Lung (tissue), 12 donors: ENCODE results near the gene DTYMK. TPM values are rescaled to one million over a fixed set of nuclear protein-coding genes. Genes with fewer than 3 reads are reported as not detected.

Experiments used
- ATAC-seq: fragments of 200-7000 bp; cut with Tn5 transposase; one replicate; pipeline ENCODE4 v1.9.1; 2020; ENCODE audit warnings: moderate number of reproducible peaks; ENCODE audit not compliant: insufficient read depth, low FRiP score
- DNase-seq, 3 donors: peaks; one replicate each; pipeline ENCODE4 v3.0.0-alpha.2; 2013 to 2017
- H3K27ac ChIP-seq, 2 donors: one replicate each; pipeline ENCODE4 v1.5.1; 2013; ENCODE audit warnings: mild to moderate bottlenecking in 2 of 2, moderate library complexity in 2 of 2, control low read depth in 1 of 2, inconsistent platforms in 1 of 2, low read depth in 1 of 2, low read length in 1 of 2
- H3K27me3 ChIP-seq, 3 donors: one replicate each; pipeline ENCODE4 v1.5.1; 2013; ENCODE audit warnings: low read length in 2 of 3; ENCODE audit not compliant: control insufficient read depth in 3 of 3, insufficient read depth in 3 of 3
- H3K36me3 ChIP-seq, 4 donors: one replicate each; pipeline ENCODE4 v1.5.1; 2013; ENCODE audit warnings: low read length in 4 of 4, mild to moderate bottlenecking in 1 of 4, moderate library complexity in 1 of 4; ENCODE audit not compliant: control insufficient read depth in 4 of 4, insufficient read depth in 4 of 4
- H3K4me1 ChIP-seq, 5 donors: one replicate each; pipeline ENCODE4 v1.5.1; 2013; ENCODE audit warnings: low read length in 5 of 5, mild to moderate bottlenecking in 2 of 5, moderate library complexity in 1 of 5; ENCODE audit not compliant: control insufficient read depth in 5 of 5, insufficient read depth in 5 of 5
- H3K4me3 ChIP-seq: one replicate; pipeline ENCODE4 v1.5.1; 2013; ENCODE audit warnings: mild to moderate bottlenecking, control low read depth, moderate library complexity
- H3K9ac ChIP-seq, 2 donors: one replicate each; pipeline ENCODE4 v1.5.1; 2013; ENCODE audit warnings: low read length in 2 of 2, control low read depth in 1 of 2; ENCODE audit not compliant: insufficient read depth in 1 of 2
- H3K9me3 ChIP-seq, 4 donors: one replicate each; pipeline ENCODE4 v1.5.1; 2013; ENCODE audit warnings: low read length in 3 of 4, mild to moderate bottlenecking in 1 of 4, moderate library complexity in 1 of 4; ENCODE audit not compliant: control insufficient read depth in 4 of 4, insufficient read depth in 3 of 4
- CTCF ChIP-seq: IDR thresholded peaks from 2 replicates; pipeline ENCODE4 v1.5.1; 2012; ENCODE audit warnings: mild to moderate bottlenecking; ENCODE audit errors: control extremely low read depth, extremely low read depth
- WGBS, 2 donors: extraction: QIAGEN DNeasy Blood & Tissue Kit; methylation state at CpG; one replicate each; pipeline ENCODE4 v1.1.7; 2013; 5-methylcytosine and 5-hydroxymethylcytosine counted together
- polyA plus RNA-seq, 2 donors: library from polyadenylated mRNA; stranded (reverse); fragments of 200-250 nt; gene quantifications; one replicate each; pipeline ENCODE4 v1.2.1, GENCODE V29; 2013
- total RNA-seq, 2 donors: library from RNA; depleted of rRNA in 1 of 2; stranded (reverse); fragments of >200 nt in 1 of 2; gene quantifications; one replicate each; pipeline ENCODE4 v1.2.1, GENCODE V29; 2014 to 2021
- donor health status: control.
- donor health status: control.
- donor health status: Bipolar disorder and iron deficiency.
- donor health status: healthy.
- donor health status: DM: yes; HTN: yes; CAD: no.

The DTYMK gene
- total and polyA plus RNA-seq, 4 donors, result 15.6 to 24.3 (median 19.7) TPM

GRCh38 chr2:241629762-241630435 is 56.7 kb downstream of the DTYMK start:
- H3K36me3 ChIP-seq, result peaks cover 0 to 30% (median 22%) of the 10 kb centered on the region in 4 donors
- WGBS, 2 donors, result 71 to 83% methylated on average over 11 of the region's 11 CpGs
- DNase-seq, result peak in 2 of 3 donors; percentile 63 to 72

GRCh38 chr2:241627675-241628074 is 58.9 kb downstream of the DTYMK start:
- no peaks in the 10 kb centered on the region for H3K27me3 ChIP-seq
- no peak overlapping the region for H3K9ac ChIP-seq
- H3K9me3 ChIP-seq, result no peaks in the 10 kb centered on the region
- DNase-seq, result no peak
- TF ChIP-seq CTCF, result no peak
- H3K27ac ChIP-seq, result no peak overlapping the region
- peaks cover 0 to 21% (median 10%) of the 10 kb centered on the region in 4 donors for H3K36me3 ChIP-seq
- WGBS, 2 donors, result 95 to 97% methylated on average over 10 of the region's 10 CpGs
- no peak for ATAC-seq
- H3K4me3 ChIP-seq, result no peak overlapping the region
- H3K4me1 ChIP-seq, result peaks cover 0 to 9% (median 2%) of the 10 kb centered on the region in 5 donors

More at GRCh38 chr2:241629762-241630435, 56.7 kb downstream of the DTYMK start:
- no peaks in the 10 kb centered on the region for H3K9me3 ChIP-seq
- no peak for TF ChIP-seq CTCF
- no peak overlapping the region for H3K27ac ChIP-seq
- no peak for ATAC-seq
- peak overlapping the region in 1 of 2 donors; percentile 65 for H3K9ac ChIP-seq
- no peaks in the 10 kb centered on the region for H3K27me3 ChIP-seq
- peaks cover 0 to 10% (median 7%) of the 10 kb centered on the region in 5 donors for H3K4me1 ChIP-seq
- no peak overlapping the region for H3K4me3 ChIP-seq

Other genes starting within 250 kb of the DTYMK start
- 100 to 1,000 TPM; 141 to 182 TPM for gene STK25, start 178.2 kb downstream of the DTYMK start, total RNA-seq
- gene STK25, start 178.2 kb downstream of the DTYMK start, polyA plus RNA-seq, result 100 to 1,000 TPM; 126 to 130 TPM
- gene BOK, start 128.1 kb downstream of the DTYMK start, total RNA-seq, result 10 to 100 TPM; 11.8 to 44.3 TPM
- 10 to 100 TPM; 26.8 to 31.5 TPM for gene BOK, start 128.1 kb downstream of the DTYMK start, polyA plus RNA-seq
- gene THAP4, start 49.7 kb downstream of the DTYMK start, total RNA-seq, result 10 to 100 TPM; 43.9 to 46.0 TPM
- gene THAP4, start 49.7 kb downstream of the DTYMK start, polyA plus RNA-seq, result 10 to 100 TPM; 40.0 to 53.7 TPM
- 10 to 100 TPM; 69.1 to 74.9 TPM for gene ATG4B, start 49.1 kb downstream of the DTYMK start, total RNA-seq
- 10 to 100 TPM; 45.1 to 55.0 TPM for gene ATG4B, start 49.1 kb downstream of the DTYMK start, polyA plus RNA-seq
- gene ING5, start 15.2 kb upstream of the DTYMK start, total RNA-seq, result 10 to 100 TPM; 29.8 to 46.8 TPM
- gene ING5, start 15.2 kb upstream of the DTYMK start, polyA plus RNA-seq, result 10 to 100 TPM; 19.2 to 32.4 TPM
- 10 to 100 TPM; 22.2 to 45.3 TPM for gene D2HGDH, start 47.8 kb upstream of the DTYMK start, total RNA-seq
- 10 to 100 TPM; 12.2 to 32.2 TPM for gene D2HGDH, start 47.8 kb upstream of the DTYMK start, polyA plus RNA-seq
- gene GAL3ST2, start 90.0 kb upstream of the DTYMK start, total RNA-seq, result under 1 TPM in 1 of 2 donors, not detected in 1; 0.40 TPM
- not detected for gene GAL3ST2, start 90.0 kb upstream of the DTYMK start, polyA plus RNA-seq
- gene NEU4, start 122.4 kb upstream of the DTYMK start, total RNA-seq, result under 1 TPM; 0.26 to 0.43 TPM
- under 1 TPM; 0.27 to 0.59 TPM for gene NEU4, start 122.4 kb upstream of the DTYMK start, polyA plus RNA-seq
- under 1 TPM; 0.83 to 0.97 TPM for gene PDCD1, start 172.1 kb upstream of the DTYMK start, total RNA-seq
- gene PDCD1, start 172.1 kb upstream of the DTYMK start, polyA plus RNA-seq, result under 1 TPM; 0.59 to 0.80 TPM
- under 1 TPM in 1 of 2 donors, not detected in 1; 0.09 TPM for gene RTP5, start 182.9 kb upstream of the DTYMK start, total RNA-seq
- gene RTP5, start 182.9 kb upstream of the DTYMK start, polyA plus RNA-seq, result under 1 TPM; 0.08 to 0.13 TPM